ENCODE data around the gene TMEM132C.

TMEM132C gene

DNA sequence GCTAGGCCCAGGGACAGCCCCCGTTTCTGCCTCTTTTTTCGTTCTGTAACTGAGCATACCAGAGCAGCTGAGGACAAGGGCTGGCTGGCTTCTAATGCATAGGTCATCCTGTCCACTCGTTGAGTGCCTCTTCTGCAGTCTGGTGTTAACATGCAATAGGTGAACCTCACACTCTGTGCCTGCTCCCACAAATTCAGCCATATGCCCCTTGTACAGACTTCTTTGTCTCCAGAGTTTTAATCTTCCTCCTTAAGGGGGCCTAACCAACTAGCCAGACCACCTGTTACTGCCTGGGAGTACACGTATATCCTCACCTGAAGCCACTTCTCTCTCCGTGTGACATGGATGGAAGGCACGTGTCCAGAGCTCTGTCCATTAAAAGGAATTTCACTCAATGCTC, 445.7 kb downstream of the TMEM132C start:
- no peaks in the 10 kb centered on the region for H3K36me3 ChIP-seq (ENCODE audit: control insufficient read depth in 5 of 5, insufficient read depth in 5 of 5, low read length in 5 of 5)
- no peaks in the 10 kb centered on the region for H3K4me1 ChIP-seq (ENCODE audit: control insufficient read depth in 5 of 5, insufficient read depth in 5 of 5, low read length in 5 of 5)
- no peak overlapping the region for H3K9ac ChIP-seq (ENCODE audit: low read length in 5 of 5)
- no peak overlapping the region for H3K4me3 ChIP-seq (ENCODE audit: low read depth in 1 of 5, low read length in 5 of 5)
- H3K27me3 ChIP-seq (ENCODE audit: control insufficient read depth in 5 of 5, insufficient read depth in 4 of 5, low read length in 5 of 5): no peaks in the 10 kb centered on the region
- peaks cover 4 to 10% (median 8%) of the 10 kb centered on the region in 5 donors for H3K9me3 ChIP-seq (ENCODE audit: control insufficient read depth in 5 of 5, low read length in 5 of 5)
- no peak overlapping the region for H3K27ac ChIP-seq (ENCODE audit: low read depth, low read length)

- no peak overlapping the region for H3K9ac ChIP-seq (ENCODE audit: low read length in 5 of 5)
- H3K27me3 ChIP-seq (ENCODE audit: control insufficient read depth in 5 of 5, insufficient read depth in 4 of 5, low read length in 5 of 5): no peaks in the 10 kb centered on the region
- H3K4me1 ChIP-seq (ENCODE audit: control insufficient read depth in 5 of 5, insufficient read depth in 5 of 5, low read length in 5 of 5): no peaks in the 10 kb centered on the region
- no peak overlapping the region for H3K4me3 ChIP-seq (ENCODE audit: low read depth in 1 of 5, low read length in 5 of 5)
- peaks cover 6 to 16% (median 15%) of the 10 kb centered on the region in 5 donors for H3K9me3 ChIP-seq (ENCODE audit: control insufficient read depth in 5 of 5, low read length in 5 of 5)
- H3K36me3 ChIP-seq (ENCODE audit: control insufficient read depth in 5 of 5, insufficient read depth in 5 of 5, low read length in 5 of 5): no peaks in the 10 kb centered on the region
- H3K27ac ChIP-seq (ENCODE audit: low read depth, low read length): no peak overlapping the region
These were observed 448.5 kb downstream of the TMEM132C start for GRCh38 chr12:128715485-128715884.

GRCh38 chr12:128724468-128725046, 457.6 kb downstream of the TMEM132C start:
- no peaks in the 10 kb centered on the region for H3K4me1 ChIP-seq (ENCODE audit: control insufficient read depth in 5 of 5, insufficient read depth in 5 of 5, low read length in 5 of 5)
- no peak overlapping the region for H3K4me3 ChIP-seq (ENCODE audit: low read depth in 1 of 5, low read length in 5 of 5)
- H3K9me3 ChIP-seq (ENCODE audit: control insufficient read depth in 5 of 5, low read length in 5 of 5): peaks cover 0 to 4% (median 0%) of the 10 kb centered on the region in 5 donors
- no peak overlapping the region for H3K27ac ChIP-seq (ENCODE audit: low read depth, low read length)
- no peaks in the 10 kb centered on the region for H3K36me3 ChIP-seq (ENCODE audit: control insufficient read depth in 5 of 5, insufficient read depth in 5 of 5, low read length in 5 of 5)
- no peak overlapping the region for H3K9ac ChIP-seq (ENCODE audit: low read length in 5 of 5)
- H3K27me3 ChIP-seq (ENCODE audit: control insufficient read depth in 5 of 5, insufficient read depth in 4 of 5, low read length in 5 of 5): peaks cover 0 to 6% (median 0%) of the 10 kb centered on the region in 5 donors

GRCh38 chr12:128726886-128727285, 459.9 kb downstream of the TMEM132C start:
- no peaks in the 10 kb centered on the region for H3K4me1 ChIP-seq (ENCODE audit: control insufficient read depth in 5 of 5, insufficient read depth in 5 of 5, low read length in 5 of 5)
- H3K27ac ChIP-seq (ENCODE audit: low read depth, low read length): no peak overlapping the region
- no peaks in the 10 kb centered on the region for H3K9me3 ChIP-seq (ENCODE audit: control insufficient read depth in 5 of 5, low read length in 5 of 5)
- H3K9ac ChIP-seq (ENCODE audit: low read length in 5 of 5): no peak overlapping the region
- no peaks in the 10 kb centered on the region for H3K36me3 ChIP-seq (ENCODE audit: control insufficient read depth in 5 of 5, insufficient read depth in 5 of 5, low read length in 5 of 5)
- no peak overlapping the region for H3K4me3 ChIP-seq (ENCODE audit: low read depth in 1 of 5, low read length in 5 of 5)
- peaks cover 0 to 7% (median 0%) of the 10 kb centered on the region in 5 donors for H3K27me3 ChIP-seq (ENCODE audit: control insufficient read depth in 5 of 5, insufficient read depth in 4 of 5, low read length in 5 of 5)

- no peak overlapping the region for H3K4me3 ChIP-seq (ENCODE audit: low read depth in 1 of 5, low read length in 5 of 5)
- peaks cover 0 to 9% (median 5%) of the 10 kb centered on the region in 5 donors for H3K27me3 ChIP-seq (ENCODE audit: control insufficient read depth in 5 of 5, insufficient read depth in 4 of 5, low read length in 5 of 5)
- no peak overlapping the region for H3K27ac ChIP-seq (ENCODE audit: low read depth, low read length)
- no peaks in the 10 kb centered on the region for H3K36me3 ChIP-seq (ENCODE audit: control insufficient read depth in 5 of 5, insufficient read depth in 5 of 5, low read length in 5 of 5)
- peaks cover 0 to 3% (median 0%) of the 10 kb centered on the region in 5 donors for H3K9me3 ChIP-seq (ENCODE audit: control insufficient read depth in 5 of 5, low read length in 5 of 5)
- no peaks in the 10 kb centered on the region for H3K4me1 ChIP-seq (ENCODE audit: control insufficient read depth in 5 of 5, insufficient read depth in 5 of 5, low read length in 5 of 5)
- no peak overlapping the region for H3K9ac ChIP-seq (ENCODE audit: low read length in 5 of 5)
These were observed 460.5 kb downstream of the TMEM132C start for GRCh38 chr12:128727461-128727860.

DNA sequence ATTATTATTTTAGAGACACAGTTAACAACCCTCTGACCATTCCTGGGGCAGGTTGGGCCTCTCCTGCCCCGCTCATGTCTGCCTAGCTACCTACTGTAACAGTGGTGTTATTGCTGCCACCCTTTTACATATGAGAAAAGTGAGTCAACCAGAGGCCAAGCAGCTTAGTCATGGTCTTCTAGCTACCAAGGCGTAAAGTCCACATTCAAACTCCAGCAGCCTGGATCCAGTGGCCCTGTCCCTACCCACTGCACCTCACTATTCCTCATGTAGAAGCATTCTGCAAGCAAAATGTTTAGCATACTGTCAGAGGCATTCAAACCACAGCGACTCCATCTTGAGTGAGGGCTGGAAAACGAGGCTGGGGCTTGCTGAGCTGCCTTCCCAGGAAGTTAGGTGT, 461.0 kb downstream of the TMEM132C start:
- H3K27ac ChIP-seq (ENCODE audit: low read depth, low read length): no peak overlapping the region
- no peak overlapping the region for H3K4me3 ChIP-seq (ENCODE audit: low read depth in 1 of 5, low read length in 5 of 5)
- H3K36me3 ChIP-seq (ENCODE audit: control insufficient read depth in 5 of 5, insufficient read depth in 5 of 5, low read length in 5 of 5): no peaks in the 10 kb centered on the region
- H3K9ac ChIP-seq (ENCODE audit: low read length in 5 of 5): no peak overlapping the region
- H3K9me3 ChIP-seq (ENCODE audit: control insufficient read depth in 5 of 5, low read length in 5 of 5): peaks cover 0 to 3% (median 0%) of the 10 kb centered on the region in 5 donors
- H3K27me3 ChIP-seq (ENCODE audit: control insufficient read depth in 5 of 5, insufficient read depth in 4 of 5, low read length in 5 of 5): peaks cover 0 to 14% (median 7%) of the 10 kb centered on the region in 5 donors
- no peaks in the 10 kb centered on the region for H3K4me1 ChIP-seq (ENCODE audit: control insufficient read depth in 5 of 5, insufficient read depth in 5 of 5, low read length in 5 of 5)

GRCh38 chr12:128729628-128730121, 462.7 kb downstream of the TMEM132C start:
- H3K9me3 ChIP-seq (ENCODE audit: control insufficient read depth in 5 of 5, low read length in 5 of 5): peaks cover 0 to 3% (median 0%) of the 10 kb centered on the region in 5 donors
- peaks cover 2 to 16% (median 6%) of the 10 kb centered on the region in 5 donors for H3K27me3 ChIP-seq (ENCODE audit: control insufficient read depth in 5 of 5, insufficient read depth in 4 of 5, low read length in 5 of 5)
- H3K9ac ChIP-seq (ENCODE audit: low read length in 5 of 5): no peak overlapping the region

GRCh38 chr12:128734371-128734770, 467.4 kb downstream of the TMEM132C start:
- no peak overlapping the region for H3K9ac ChIP-seq (ENCODE audit: low read length in 5 of 5)

More at GRCh38 chr12:128729628-128730121, 462.7 kb downstream of the TMEM132C start:
- Histone ChIP-seq H3K4me1 (ENCODE audit: control insufficient read depth in 5 of 5, insufficient read depth in 5 of 5, low read length in 5 of 5) (no peaks in the 10 kb centered on the region), H3K4me3 (ENCODE audit: low read depth in 1 of 5, low read length in 5 of 5) (no peak overlapping the region), H3K27ac (ENCODE audit: low read depth, low read length) (no peak overlapping the region), H3K36me3 (ENCODE audit: control insufficient read depth in 5 of 5, insufficient read depth in 5 of 5, low read length in 5 of 5) (no peaks in the 10 kb centered on the region)

DNA sequence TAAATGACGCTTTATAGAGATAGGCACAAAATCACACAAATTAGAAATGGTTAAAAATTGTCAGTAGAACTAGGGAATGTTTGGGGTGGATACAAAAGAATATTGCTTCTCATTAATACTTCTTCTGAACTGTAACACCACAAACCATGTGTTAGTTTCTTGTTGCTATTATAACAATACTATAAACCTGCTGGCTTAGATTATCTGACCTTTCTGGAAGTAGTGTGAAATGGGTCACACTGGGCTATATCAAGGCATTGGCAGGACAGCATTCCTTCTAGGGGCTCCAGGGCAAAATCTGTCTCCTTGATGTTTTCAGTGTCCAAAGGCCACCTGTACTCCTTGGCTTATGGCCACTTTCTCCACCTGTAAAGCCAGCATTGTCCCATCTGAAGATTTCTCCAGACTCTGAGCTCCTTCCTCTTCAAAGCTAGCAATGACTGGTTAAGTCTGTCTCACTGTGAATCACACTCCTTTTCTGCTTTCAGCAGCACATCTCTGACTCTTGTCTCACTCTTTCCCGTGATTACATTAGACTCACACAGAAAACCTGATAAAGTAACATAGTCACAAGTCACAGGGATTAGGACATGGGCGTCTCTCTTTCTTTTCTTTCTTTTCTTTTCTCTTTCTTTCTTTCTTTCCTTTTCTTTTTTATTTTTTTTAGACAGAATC, 470.5 kb downstream of the TMEM132C start:
- Histone ChIP-seq H3K4me1 (ENCODE audit: control insufficient read depth in 5 of 5, insufficient read depth in 5 of 5, low read length in 5 of 5) (no peaks in the 10 kb centered on the region), H3K9me3 (ENCODE audit: control insufficient read depth in 5 of 5, low read length in 5 of 5) (peaks cover 0 to 4% (median 2%) of the 10 kb centered on the region in 5 donors), H3K4me3 (ENCODE audit: low read depth in 1 of 5, low read length in 5 of 5) (no peak overlapping the region), H3K27me3 (ENCODE audit: control insufficient read depth in 5 of 5, insufficient read depth in 4 of 5, low read length in 5 of 5) (peaks cover 0 to 9% (median 2%) of the 10 kb centered on the region in 5 donors), H3K27ac (ENCODE audit: low read depth, low read length) (no peak overlapping the region), H3K9ac (ENCODE audit: low read length in 5 of 5) (no peak overlapping the region), H3K36me3 (ENCODE audit: control insufficient read depth in 5 of 5, insufficient read depth in 5 of 5, low read length in 5 of 5) (no peaks in the 10 kb centered on the region)

More at GRCh38 chr12:128734371-128734770, 467.4 kb downstream of the TMEM132C start:
- Histone ChIP-seq H3K27me3 (ENCODE audit: control insufficient read depth in 5 of 5, insufficient read depth in 4 of 5, low read length in 5 of 5) (peaks cover 2 to 16% (median 6%) of the 10 kb centered on the region in 5 donors), H3K4me1 (ENCODE audit: control insufficient read depth in 5 of 5, insufficient read depth in 5 of 5, low read length in 5 of 5) (no peaks in the 10 kb centered on the region), H3K36me3 (ENCODE audit: control insufficient read depth in 5 of 5, insufficient read depth in 5 of 5, low read length in 5 of 5) (no peaks in the 10 kb centered on the region), H3K9me3 (ENCODE audit: control insufficient read depth in 5 of 5, low read length in 5 of 5) (peaks cover 0 to 4% (median 2%) of the 10 kb centered on the region in 5 donors), H3K4me3 (ENCODE audit: low read depth in 1 of 5, low read length in 5 of 5) (no peak overlapping the region), H3K27ac (ENCODE audit: low read depth, low read length) (no peak overlapping the region)

GRCh38 chr12:128743916-128744315, 476.9 kb downstream of the TMEM132C start:
- Histone ChIP-seq H3K36me3 (ENCODE audit: control insufficient read depth in 5 of 5, insufficient read depth in 5 of 5, low read length in 5 of 5) (no peaks in the 10 kb centered on the region), H3K9ac (ENCODE audit: low read length in 5 of 5) (no peak overlapping the region), H3K4me3 (ENCODE audit: low read depth in 1 of 5, low read length in 5 of 5) (no peak overlapping the region), H3K27ac (ENCODE audit: low read depth, low read length) (no peak overlapping the region), H3K4me1 (ENCODE audit: control insufficient read depth in 5 of 5, insufficient read depth in 5 of 5, low read length in 5 of 5) (no peaks in the 10 kb centered on the region), H3K27me3 (ENCODE audit: control insufficient read depth in 5 of 5, insufficient read depth in 4 of 5, low read length in 5 of 5) (peaks cover 0 to 12% (median 0%) of the 10 kb centered on the region in 5 donors), H3K9me3 (ENCODE audit: control insufficient read depth in 5 of 5, low read length in 5 of 5) (peaks cover 0 to 3% (median 2%) of the 10 kb centered on the region in 5 donors)
